Measurements from ENCODE around the gene SLC6A17.
A peak's percentile ranks its signal among the peaks of the same experiment; 100 is the strongest.

SLC6A17 gene

GRCh38 chr1:110205156-110205555 is 54.9 kb downstream of the SLC6A17 start:
- DNase-seq (ENCODE audit: low read depth), result no peak

GRCh38 chr1:110205591-110206155 is 55.4 kb downstream of the SLC6A17 start:
- DNase-seq (ENCODE audit: low read depth), result no peak

- no peak for DNase-seq (ENCODE audit: low read depth)
Measured at GRCh38 chr1:110206261-110206920, 56.1 kb downstream of the SLC6A17 start.

- DNase-seq (ENCODE audit: low read depth), result peak; percentile 64
Measured at GRCh38 chr1:110207831-110208230, 57.5 kb downstream of the SLC6A17 start.

- DNase-seq (ENCODE audit: low read depth), result no peak
Measured at GRCh38 chr1:110208916-110209645, 58.8 kb downstream of the SLC6A17 start.

GRCh38 chr1:110209715-110210603 is 59.7 kb downstream of the SLC6A17 start, which contains the start of gene KCNC4:
Gene KCNC4, plus strand, starts transcription at chr1:110210314. Its CDS starts 1,186 bp downstream, at chr1:110211500.
- peak; percentile 80 for DNase-seq (ENCODE audit: low read depth)

- peak; percentile 28 for DNase-seq (ENCODE audit: low read depth)
Measured at GRCh38 chr1:110210604-110211495, 60.6 kb downstream of the SLC6A17 start.

GRCh38 chr1:110211496-110212168 is 61.3 kb downstream of the SLC6A17 start:
- DNase-seq (ENCODE audit: low read depth), result peak; percentile 9

- DNase-seq (ENCODE audit: low read depth), result no peak
Measured at GRCh38 chr1:110212169-110213142, 62.2 kb downstream of the SLC6A17 start.

GRCh38 chr1:110213143-110213540 is 62.8 kb downstream of the SLC6A17 start:
- no peak for DNase-seq (ENCODE audit: low read depth)

- DNase-seq (ENCODE audit: low read depth), result no peak
Measured at GRCh38 chr1:110214454-110215404, 64.4 kb downstream of the SLC6A17 start.

- DNase-seq (ENCODE audit: low read depth), result no peak
Measured at GRCh38 chr1:110215621-110216515, 65.6 kb downstream of the SLC6A17 start.

- no peak for DNase-seq (ENCODE audit: low read depth)
Measured at GRCh38 chr1:110216844-110217444, 66.7 kb downstream of the SLC6A17 start.

- no peak for DNase-seq (ENCODE audit: low read depth)
Measured at GRCh38 chr1:110218137-110218536, 67.8 kb downstream of the SLC6A17 start.

- DNase-seq (ENCODE audit: low read depth), result no peak
Measured at GRCh38 chr1:110218739-110219138, 68.4 kb downstream of the SLC6A17 start.

- DNase-seq (ENCODE audit: low read depth), result no peak
Measured at GRCh38 chr1:110220324-110220723, 70.0 kb downstream of the SLC6A17 start.

- no peak for DNase-seq (ENCODE audit: low read depth)
Measured at GRCh38 chr1:110221119-110221518, 70.8 kb downstream of the SLC6A17 start.

All from activated gamma-delta T cell treated with anti-CD3 and anti-CD28 coated beads, Interleukin-2, amount 50 U/mL, for 16 hours (primary cell).